Activated T-helper 2 cell treated with anti-CD3 and anti-CD28 coated beads, Interferon-gamma antibody, Interleukin-2, Interleukin-4, amounts not matched to agents 10 μg/mL and 5 μg/mL and 100 μg/mL, durations not matched to agents 14 hours and 24 hours and 36 hours (primary cell): ENCODE data around the gene TMEM141. TPM values are rescaled to one million over a fixed set of nuclear protein-coding genes. Genes with fewer than 3 reads are reported as not detected.
"Not testable (repeated sequence)": the region's sequence is repeated elsewhere in the genome, so short reads cannot be mapped to it uniquely, and the experiment has no call there.

Source experiments
- DNase-seq: peaks from one replicate; pipeline ENCODE4 v3.0.0; 2021; ENCODE audit warnings: low spot score
- H3K27ac Mint-ChIP-seq: one replicate; pipeline ENCODE4 v1.8.0; 2021; ENCODE audit warnings: mixed read lengths
- H3K27me3 Mint-ChIP-seq: one replicate; pipeline ENCODE4 v1.8.0; 2021; ENCODE audit warnings: low read depth, mixed read lengths
- H3K36me3 Mint-ChIP-seq: one replicate; pipeline ENCODE4 v1.8.0; 2021; ENCODE audit warnings: low read depth, mixed read lengths
- H3K4me1 Mint-ChIP-seq: one replicate; pipeline ENCODE4 v1.8.0; 2021; ENCODE audit warnings: low read depth, mixed read lengths
- H3K4me3 Mint-ChIP-seq: one replicate; pipeline ENCODE4 v1.8.0; 2021; ENCODE audit warnings: low read depth, mild to moderate bottlenecking, moderate library complexity, mixed read lengths
- H3K9me3 Mint-ChIP-seq: one replicate; pipeline ENCODE4 v1.8.0; 2021; ENCODE audit warnings: mixed read lengths
- intact Hi-C: fragments of 100-400 bp; cut with micrococcal nuclease; formaldehyde crosslinking; loops from one replicate; pipeline ENCODE4 v1.15.1; 2023
- total RNA-seq: library from RNA; stranded (reverse); gene quantifications from 2 replicates; pipeline ENCODE4 v1.2.3, GENCODE V29; 2022

Gene TMEM141
- total RNA-seq, 1 donor from 2014 or later, result 34.4 TPM

- not testable (repeated sequence) for H3K4me1 Mint-ChIP-seq, H3K9me3 Mint-ChIP-seq, H3K27ac Mint-ChIP-seq, DNase-seq, H3K27me3 Mint-ChIP-seq
- peaks cover 14% of the 10 kb centered on the region for H3K36me3 Mint-ChIP-seq
- intact Hi-C loops, result loop anchor here (10.0 kb wide), 1 partner anchor 333 kb away; the partner anchor contains the start of genes LRRC26 and TMEM210
- H3K4me3 Mint-ChIP-seq, result peak overlapping the region; percentile 79
Observed at GRCh38 chr9:136841646-136842379, 50.7 kb downstream of the TMEM141 start.

GRCh38 chr9:136842380-136842948, 51.3 kb downstream of the TMEM141 start, which contains the start of gene AJM1:
Gene AJM1, plus strand, starts transcription at chr9:136842478. Its CDS starts 1,937 bp downstream, at chr9:136844415.
- Mint-ChIP-seq H3K4me3 (peak within 1 kb of the TSS; percentile 79), H3K36me3 (peaks cover 14% of the 10 kb centered on the region)
- not testable (repeated sequence) for H3K4me1 Mint-ChIP-seq, H3K9me3 Mint-ChIP-seq, H3K27me3 Mint-ChIP-seq, H3K27ac Mint-ChIP-seq
- peak; percentile 78 for DNase-seq
- intact Hi-C loops, result loop anchor here (10.0 kb wide), 1 partner anchor 332 kb away; the partner anchor contains the start of genes LRRC26 and TMEM210

Other genes with a start within 250 kb of the TMEM141 start
- 81.3 and 83.8 TPM in 2 replicates for gene NOTCH1, start 245.3 kb upstream of the TMEM141 start, total RNA-seq
- gene EGFL7, start 128.4 kb upstream of the TMEM141 start, total RNA-seq, result 2.6 and 2.8 TPM in 2 replicates
- 38.3 and 40.5 TPM in 2 replicates for gene AGPAT2, start 103.9 kb upstream of the TMEM141 start, total RNA-seq
- gene DIPK1B, start 78.8 kb upstream of the TMEM141 start, total RNA-seq, result 3.1 and 3.4 TPM in 2 replicates
- 1.2 and 1.7 TPM in 2 replicates for gene LCN10, start 48.4 kb upstream of the TMEM141 start, total RNA-seq
- not detected in 2 replicates for gene LCN6, start 42.8 kb upstream of the TMEM141 start, total RNA-seq
- gene LCN8, start 33.1 kb upstream of the TMEM141 start, total RNA-seq, result not detected in 2 replicates
- gene LCN15, start 26.8 kb upstream of the TMEM141 start, total RNA-seq, result not detected in 2 replicates
- gene CCDC183, start 5.0 kb downstream of the TMEM141 start, total RNA-seq, result 0.11 TPM in 1 of 2 replicates, not detected in the other
- gene RABL6, start 16.6 kb downstream of the TMEM141 start, total RNA-seq, result 108 and 111 TPM in 2 replicates
- 5.0 and 5.1 TPM in 2 replicates for gene AJM1, start 51.1 kb downstream of the TMEM141 start, total RNA-seq
- gene PHPT1, start 58.1 kb downstream of the TMEM141 start, total RNA-seq, result 127 and 133 TPM in 2 replicates
- 19.0 and 21.0 TPM in 2 replicates for gene MAMDC4, start 61.0 kb downstream of the TMEM141 start, total RNA-seq
- 381 and 410 TPM in 2 replicates for gene EDF1, start 75.0 kb downstream of the TMEM141 start, total RNA-seq
- gene TRAF2, start 95.2 kb downstream of the TMEM141 start, total RNA-seq, result 59.5 and 60.4 TPM in 2 replicates
- gene FBXW5, start 153.4 kb downstream of the TMEM141 start, total RNA-seq, result 94.4 and 95.9 TPM in 2 replicates
- gene C8G, start 153.9 kb downstream of the TMEM141 start, total RNA-seq, result 0.76 and 0.89 TPM in 2 replicates
- 2.0 and 2.1 TPM in 2 replicates for gene LCN12, start 160.9 kb downstream of the TMEM141 start, total RNA-seq
- gene PTGDS, start 186.2 kb downstream of the TMEM141 start, total RNA-seq, result not detected in 2 replicates
- not detected in 2 replicates for gene LCNL1, start 191.6 kb downstream of the TMEM141 start, total RNA-seq
- gene PAXX, start 201.1 kb downstream of the TMEM141 start, total RNA-seq, result 60.5 and 72.6 TPM in 2 replicates
- not detected in 2 replicates for gene CLIC3, start 205.2 kb downstream of the TMEM141 start, total RNA-seq
- 27.4 and 31.4 TPM in 2 replicates for gene ABCA2, start 236.9 kb downstream of the TMEM141 start, total RNA-seq
- gene FUT7, start 240.7 kb downstream of the TMEM141 start, total RNA-seq, result 0.21 TPM in 1 of 2 replicates, not detected in the other